ENCODE results near the gene EIF4A3. TPM values are rescaled to one million over a fixed set of nuclear protein-coding genes. Genes with fewer than 3 reads are reported as not detected.

The EIF4A3 gene
- total and polyA plus RNA-seq, 9 of the 15 experiments (the other 6 are each of a cell fraction or from before 2014, with no cell fraction given), result 62.7 to 171 (median 127) TPM

DNA sequence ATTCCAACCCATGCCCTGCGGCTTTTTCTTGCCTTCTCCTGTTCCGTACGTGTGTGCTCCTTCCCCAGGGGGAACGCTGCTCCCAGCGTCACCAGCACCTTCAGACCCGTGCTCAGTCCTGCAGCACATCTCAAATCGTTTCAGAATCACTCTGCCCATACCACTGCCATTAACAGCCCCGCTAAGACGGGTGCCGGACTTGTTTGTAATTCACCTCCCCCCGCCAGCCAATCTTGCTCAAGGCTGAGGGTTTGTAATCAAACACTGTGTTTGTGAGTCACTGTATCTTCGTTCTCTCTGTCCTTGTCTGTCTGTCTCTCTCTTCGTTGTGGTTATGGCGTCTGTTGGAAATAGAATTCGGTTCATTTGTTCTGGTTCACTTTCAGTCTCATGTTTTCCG lies 40.2 kb upstream of the EIF4A3 start:
- no peak for TF ChIP-seq DPF2 (IDR thresholded peaks at IDR 0.05)
- no peak for TF ChIP-seq ZKSCAN8 (CRISPR knock-in tag; IDR thresholded peaks at IDR 0.05)
- TF ChIP-seq, protein P1, sequence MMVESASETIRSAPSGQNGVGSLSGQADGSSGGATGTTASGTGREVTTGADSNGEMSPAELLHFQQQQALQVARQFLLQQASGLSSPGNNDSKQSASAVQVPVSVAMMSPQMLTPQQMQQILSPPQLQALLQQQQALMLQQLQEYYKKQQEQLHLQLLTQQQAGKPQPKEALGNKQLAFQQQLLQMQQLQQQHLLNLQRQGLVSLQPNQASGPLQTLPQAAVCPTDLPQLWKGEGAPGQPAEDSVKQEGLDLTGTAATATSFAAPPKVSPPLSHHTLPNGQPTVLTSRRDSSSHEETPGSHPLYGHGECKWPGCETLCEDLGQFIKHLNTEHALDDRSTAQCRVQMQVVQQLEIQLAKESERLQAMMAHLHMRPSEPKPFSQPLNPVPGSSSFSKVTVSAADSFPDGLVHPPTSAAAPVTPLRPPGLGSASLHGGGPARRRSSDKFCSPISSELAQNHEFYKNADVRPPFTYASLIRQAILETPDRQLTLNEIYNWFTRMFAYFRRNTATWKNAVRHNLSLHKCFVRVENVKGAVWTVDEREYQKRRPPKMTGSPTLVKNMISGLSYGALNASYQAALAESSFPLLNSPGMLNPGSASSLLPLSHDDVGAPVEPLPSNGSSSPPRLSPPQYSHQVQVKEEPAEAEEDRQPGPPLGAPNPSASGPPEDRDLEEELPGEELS (CRISPR knock-in tag; IDR thresholded peaks at IDR 0.05; ENCODE audit: borderline replicate concordance), result no peak
- no peak for TF ChIP-seq TARDBP (IDR thresholded peaks at IDR 0.05)
- TF ChIP-seq FOXJ3 (CRISPR knock-in tag; IDR thresholded peaks at IDR 0.05), result 0 out of 2 replicates have a peak, but pooled peaks have one; percentile 40
- no peak for TF ChIP-seq ZFX (CRISPR knock-in tag; IDR thresholded peaks at IDR 0.05)
- peak; percentile 44; the same call in 1 of the 2 replicates for TF ChIP-seq FOSL1 (tag; conservative IDR thresholded peaks at IDR 0.05)
- TF ChIP-seq, protein P2, sequence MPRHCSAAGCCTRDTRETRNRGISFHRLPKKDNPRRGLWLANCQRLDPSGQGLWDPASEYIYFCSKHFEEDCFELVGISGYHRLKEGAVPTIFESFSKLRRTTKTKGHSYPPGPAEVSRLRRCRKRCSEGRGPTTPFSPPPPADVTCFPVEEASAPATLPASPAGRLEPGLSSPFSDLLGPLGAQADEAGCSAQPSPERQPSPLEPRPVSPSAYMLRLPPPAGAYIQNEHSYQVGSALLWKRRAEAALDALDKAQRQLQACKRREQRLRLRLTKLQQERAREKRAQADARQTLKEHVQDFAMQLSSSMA (CRISPR knock-in tag; IDR thresholded peaks at IDR 0.05), result no peak
- Histone ChIP-seq H2AFZ (ENCODE audit: low read depth, low read length) (0 out of 2 replicates have a peak overlapping the region, but pooled peaks have one; percentile 9), H3K79me2 (ENCODE audit: control insufficient read depth, insufficient read depth, low read length) (no peaks in the 10 kb centered on the region), H4K20me1 (replicated peaks; ENCODE audit: control insufficient read depth, insufficient read depth, low read length) (no peaks in the 10 kb centered on the region), H3K9me3 (replicated peaks; ENCODE audit: control insufficient read depth, insufficient read depth, low read depth, low read length) (no peaks in the 10 kb centered on the region; the same call in 1 of the 2 replicates), H3K27ac (ENCODE audit: extremely low read depth, low read depth, low read length) (no peak overlapping the region), H3K9ac (ENCODE audit: insufficient read depth in 1 of 2, low read depth in 2 of 2, low read length in 2 of 2) (no peak overlapping the region), H3K27me3 (ENCODE audit: control insufficient read depth in 2 of 2, insufficient read depth in 2 of 2, low read length in 2 of 2) (peaks cover 74 to 95% of the 10 kb centered on the region in 2 experiments), H3K4me3 (no peak overlapping the region), H3K4me1 (replicated peaks in 1 of 2; ENCODE audit: control insufficient read depth in 2 of 2, insufficient read depth in 2 of 2, low read length in 2 of 2) (peaks cover 0 to 29% of the 10 kb centered on the region in 2 experiments; a peak in 3 of 5 replicates), H3K9me1 (ENCODE audit: control insufficient read depth, insufficient read depth, low read length) (no peaks in the 10 kb centered on the region), H3K4me2 (ENCODE audit: insufficient read depth, low read length) (peak overlapping the region; percentile 16; the same call in 1 of the 2 replicates), H3K36me3 (ENCODE audit: control insufficient read depth, insufficient read depth, low read length) (no peaks in the 10 kb centered on the region)
- BruUV-seq (replicated peaks), result no TSS peak
- WGBS (ENCODE audit: insufficient coverage, low coverage, missing lambda C conversion rate), result 3% methylated on average over 16 of the region's 16 CpGs
- in situ Hi-C loops (cut with MboI), result no loop called here
- POLR2A ChIA-PET, result no interaction called here
- ATAC-seq (no peak), FAIRE-seq (no peak), DNase-seq (ENCODE audit: extremely low read depth in 1 of 4, low spot score in 3 of 4) (no peak)
- intact Hi-C loops (cut with micrococcal nuclease), result loop anchor here (10.0 kb wide), 1 partner anchor 82 kb away; the partner anchor contains the start of gene GAA
- CTCF ChIA-PET (ENCODE audit: low intra/inter-chr PET ratio), result no interaction called here
